ENCODE data around the gene SERPINA1.

Gene SERPINA1

DNA sequence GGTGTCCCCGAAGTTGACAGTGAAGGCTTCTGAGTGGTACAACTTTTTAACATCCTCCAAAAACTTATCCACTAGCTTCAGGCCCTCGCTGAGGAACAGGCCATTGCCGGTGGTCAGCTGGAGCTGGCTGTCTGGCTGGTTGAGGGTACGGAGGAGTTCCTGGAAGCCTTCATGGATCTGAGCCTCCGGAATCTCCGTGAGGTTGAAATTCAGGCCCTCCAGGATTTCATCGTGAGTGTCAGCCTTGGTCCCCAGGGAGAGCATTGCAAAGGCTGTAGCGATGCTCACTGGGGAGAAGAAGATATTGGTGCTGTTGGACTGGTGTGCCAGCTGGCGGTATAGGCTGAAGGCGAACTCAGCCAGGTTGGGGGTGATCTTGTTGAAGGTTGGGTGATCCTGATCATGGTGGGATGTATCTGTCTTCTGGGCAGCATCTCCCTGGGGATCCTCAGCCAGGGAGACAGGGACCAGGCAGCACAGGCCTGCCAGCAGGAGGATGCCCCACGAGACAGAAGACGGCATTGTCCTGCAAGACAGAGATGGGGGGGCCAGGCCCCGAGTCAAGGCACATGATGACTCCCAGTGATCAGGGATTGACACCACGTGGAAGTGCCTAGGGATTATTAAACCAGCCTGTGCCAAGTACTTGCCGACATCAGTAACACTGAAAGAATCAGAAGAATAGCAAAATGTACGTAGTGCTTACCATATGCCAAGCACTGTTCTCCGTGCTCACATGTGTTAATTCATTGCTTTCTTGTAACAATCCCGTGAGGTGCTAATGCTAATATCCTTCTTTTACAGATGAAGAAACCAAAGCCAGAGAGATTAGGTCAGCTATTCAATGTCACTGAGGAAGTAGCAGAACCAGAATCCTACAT lies 5.4 kb downstream of the SERPINA1 start:
- no peak for DNase-seq (ENCODE audit: low read depth in 2 of 2)

DNA sequence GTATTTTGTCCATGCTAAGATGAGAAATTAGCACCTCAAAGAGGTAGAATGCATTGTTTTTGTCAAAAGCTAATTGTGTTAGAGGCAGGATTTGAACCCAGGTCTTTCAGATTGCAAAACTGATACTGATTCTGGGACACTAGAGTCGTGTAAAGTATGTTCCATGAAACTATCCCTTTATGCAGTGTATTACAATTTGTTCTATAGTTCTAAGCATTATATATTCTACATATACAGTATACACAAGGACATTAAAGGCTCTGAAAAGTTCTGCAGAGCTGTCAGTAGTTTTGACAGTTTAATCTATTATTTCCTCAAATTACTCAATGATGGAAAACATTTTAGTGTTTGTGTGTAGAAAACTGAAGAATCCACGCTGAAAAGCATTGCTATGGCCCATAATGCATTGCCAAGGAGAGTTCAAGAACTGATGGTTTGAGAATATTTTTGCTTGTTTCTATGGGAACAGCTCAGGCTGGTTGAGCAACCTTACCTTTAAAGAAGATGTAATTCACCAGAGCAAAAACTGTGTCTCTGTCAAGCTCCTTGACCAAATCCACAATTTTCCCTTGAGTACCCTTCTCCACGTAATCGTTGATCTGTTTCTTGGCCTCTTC lies 6.2 kb downstream of the SERPINA1 start:
- DNase-seq (ENCODE audit: low read depth in 2 of 2) = no peak

DNA sequence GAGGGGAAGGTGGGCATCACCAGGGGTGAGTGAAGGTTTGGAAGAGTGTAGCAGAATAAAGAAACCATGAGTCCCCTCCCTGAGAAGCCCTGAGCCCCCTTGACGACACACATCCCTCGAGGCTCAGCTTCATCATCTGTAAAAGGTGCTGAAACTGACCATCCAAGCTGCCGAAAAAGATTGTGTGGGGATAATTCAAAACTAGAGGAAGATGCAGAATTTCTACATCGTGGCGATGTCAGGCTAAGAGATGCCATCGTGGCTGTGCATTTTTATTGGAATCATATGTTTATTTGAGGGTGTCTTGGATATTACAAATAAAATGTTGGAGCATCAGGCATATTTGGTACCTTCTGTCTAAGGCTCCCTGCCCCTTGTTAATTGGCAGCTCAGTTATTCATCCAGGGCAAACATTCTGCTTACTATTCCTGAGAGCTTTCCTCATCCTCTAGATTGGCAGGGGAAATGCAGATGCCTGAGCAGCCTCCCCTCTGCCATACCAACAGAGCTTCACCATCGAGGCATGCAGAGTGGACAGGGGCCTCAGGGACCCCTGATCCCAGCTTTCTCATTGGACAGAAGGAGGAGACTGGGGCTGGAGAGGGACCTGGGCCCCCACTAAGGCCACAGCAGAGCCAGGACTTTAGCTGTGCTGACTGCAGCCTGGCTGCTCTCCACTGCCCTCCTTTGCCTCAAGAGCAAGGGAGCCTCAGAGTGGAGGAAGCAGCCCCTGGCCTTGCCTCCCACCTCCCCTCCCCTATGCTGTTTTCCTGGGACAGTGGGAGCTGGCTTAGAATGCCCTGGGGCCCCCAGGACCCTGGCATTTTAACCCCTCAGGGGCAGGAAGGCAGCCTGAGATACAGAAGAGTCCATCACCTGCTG lies 7.0 kb downstream of the SERPINA1 start:
- DNase-seq (ENCODE audit: low read depth in 2 of 2) = no peak

DNA sequence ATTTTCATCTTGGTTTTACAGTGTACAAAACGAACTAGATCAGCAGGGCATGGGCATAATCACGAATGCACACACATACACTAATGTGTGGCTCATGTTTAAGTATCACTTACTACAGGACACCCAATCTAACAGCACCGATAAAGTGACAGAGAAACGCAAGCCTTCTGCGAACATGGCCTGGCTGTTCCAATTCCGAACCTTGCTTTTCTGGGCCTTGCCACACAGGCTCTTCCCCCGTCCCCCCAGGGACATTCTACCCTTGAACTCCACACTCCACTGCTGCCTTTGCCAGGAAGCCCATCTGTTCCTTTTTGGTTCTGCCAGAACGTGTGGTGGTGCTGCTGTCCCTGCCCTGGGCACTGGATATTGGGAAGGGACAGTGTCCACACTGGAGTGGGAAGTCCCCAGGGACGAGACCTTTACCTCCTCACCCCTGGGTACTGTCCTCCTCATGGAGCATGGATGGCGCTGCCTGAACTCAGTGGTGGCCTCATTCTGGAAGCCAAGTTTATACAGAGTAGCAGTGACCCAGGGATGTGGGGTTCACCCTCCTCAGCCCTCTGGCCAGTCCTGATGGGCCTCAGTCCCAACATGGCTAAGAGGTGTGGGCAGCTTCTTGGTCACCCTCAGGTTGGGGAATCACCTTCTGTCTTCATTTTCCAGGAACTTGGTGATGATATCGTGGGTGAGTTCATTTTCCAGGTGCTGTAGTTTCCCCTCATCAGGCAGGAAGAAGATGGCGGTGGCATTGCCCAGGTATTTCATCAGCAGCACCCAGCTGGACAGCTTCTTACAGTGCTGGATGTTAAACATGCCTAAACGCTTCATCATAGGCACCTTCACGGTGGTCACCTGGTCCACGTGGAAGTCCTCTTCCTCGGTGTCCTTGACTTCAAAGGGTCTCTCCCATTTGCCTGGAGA lies 7.9 kb downstream of the SERPINA1 start:
- no peak for DNase-seq (ENCODE audit: low read depth in 2 of 2)

DNA sequence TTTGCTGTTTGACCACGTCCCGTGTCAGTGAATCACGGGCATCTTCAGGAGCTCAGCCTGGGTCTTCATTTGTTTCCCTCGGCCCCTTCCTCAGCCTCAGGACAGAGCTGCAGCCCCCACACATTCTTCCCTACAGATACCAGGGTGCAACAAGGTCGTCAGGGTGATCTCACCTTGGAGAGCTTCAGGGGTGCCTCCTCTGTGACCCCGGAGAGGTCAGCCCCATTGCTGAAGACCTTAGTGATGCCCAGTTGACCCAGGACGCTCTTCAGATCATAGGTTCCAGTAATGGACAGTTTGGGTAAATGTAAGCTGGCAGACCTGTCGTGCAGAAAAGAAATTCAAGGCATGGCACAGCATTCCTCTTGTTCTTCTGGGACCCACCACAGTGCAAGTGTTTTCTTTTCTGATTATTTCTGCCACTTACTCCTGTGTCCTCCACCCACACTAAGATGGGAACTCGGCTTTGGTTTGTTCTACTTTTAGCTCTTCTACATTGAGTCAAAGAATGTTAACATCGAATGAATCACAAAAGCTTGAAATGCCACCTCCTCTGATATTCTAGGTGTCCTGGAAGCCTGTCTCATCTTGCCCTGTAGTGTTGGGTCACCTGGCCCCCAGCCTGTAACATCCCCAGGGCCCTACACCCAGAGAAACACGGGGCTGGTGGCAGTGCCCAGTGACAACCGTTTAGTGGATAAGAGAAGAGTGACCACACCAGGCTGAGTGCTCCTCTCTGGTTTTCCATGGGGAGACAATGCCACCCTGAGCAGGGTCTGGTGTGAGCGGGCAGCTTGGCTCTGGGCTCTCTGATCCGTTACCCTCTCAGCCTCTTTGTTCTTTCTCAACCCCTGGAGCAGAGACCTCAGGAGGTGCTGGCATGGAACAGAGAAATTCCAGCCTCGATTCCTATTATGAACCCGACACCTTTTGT lies 8.8 kb downstream of the SERPINA1 start:
- no peak for DNase-seq (ENCODE audit: low read depth in 2 of 2)

DNA sequence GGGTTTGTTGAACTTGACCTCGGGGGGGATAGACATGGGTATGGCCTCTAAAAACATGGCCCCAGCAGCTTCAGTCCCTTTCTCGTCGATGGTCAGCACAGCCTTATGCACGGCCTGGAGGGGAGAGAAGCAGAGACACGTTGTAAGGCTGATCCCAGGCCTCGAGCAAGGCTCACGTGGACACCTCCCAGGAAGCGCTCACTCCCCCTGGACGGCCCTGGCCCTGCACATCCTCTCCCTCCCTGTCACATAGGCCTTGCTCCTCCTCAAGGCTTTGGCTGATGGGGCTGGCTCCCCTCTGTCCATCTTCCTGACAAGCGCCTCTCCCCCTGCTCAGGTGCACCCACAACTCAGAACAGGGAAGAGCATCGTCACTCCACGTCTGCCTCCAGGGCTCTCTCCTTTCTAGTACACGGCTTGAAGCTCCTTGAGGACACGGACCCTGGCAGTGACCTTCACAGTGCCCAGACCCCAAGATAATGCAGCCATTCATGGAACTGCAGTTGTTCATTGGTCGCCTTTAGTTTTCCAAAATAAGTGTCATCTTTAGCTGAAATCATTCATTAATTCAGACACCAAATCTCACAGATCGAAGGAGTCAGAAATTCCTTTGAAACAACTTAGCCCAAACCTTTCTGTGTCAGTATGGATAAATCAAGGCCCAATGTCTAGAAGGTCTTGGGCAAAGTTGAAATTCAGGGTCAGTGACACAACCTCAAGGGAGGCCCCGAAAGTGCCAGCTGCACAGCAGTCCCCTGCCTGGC lies 9.7 kb downstream of the SERPINA1 start:
- no peak for DNase-seq (ENCODE audit: low read depth in 2 of 2)

DNA sequence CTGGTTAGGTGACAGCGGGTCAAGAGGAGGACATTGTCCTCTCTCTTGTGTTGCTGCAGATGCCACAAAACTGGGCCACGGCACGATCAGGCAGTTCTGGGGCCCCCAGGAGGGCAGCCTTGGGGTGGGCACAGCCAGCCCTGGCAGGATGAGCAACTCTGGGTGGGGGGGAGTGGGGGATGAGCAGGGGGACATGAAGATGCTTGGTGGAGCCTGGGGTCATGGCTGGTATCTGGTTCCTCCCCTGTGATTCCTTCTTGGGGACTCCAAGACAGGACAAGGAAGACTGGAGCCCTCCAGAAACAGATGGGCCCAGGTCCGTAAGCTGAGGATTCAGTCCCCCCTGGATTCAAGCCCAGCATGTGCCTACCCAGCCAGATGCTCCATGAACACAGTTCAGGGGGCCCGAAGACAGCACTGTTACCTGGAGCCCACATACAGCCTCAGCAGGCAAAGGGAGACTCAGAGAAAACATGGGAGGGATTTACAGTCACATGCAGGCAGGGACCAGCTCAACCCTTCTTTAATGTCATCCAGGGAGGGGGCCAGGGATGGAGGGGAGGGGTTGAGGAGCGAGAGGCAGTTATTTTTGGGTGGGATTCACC lies 10.4 kb downstream of the SERPINA1 start:
- no peak for DNase-seq (ENCODE audit: low read depth in 2 of 2)

DNA sequence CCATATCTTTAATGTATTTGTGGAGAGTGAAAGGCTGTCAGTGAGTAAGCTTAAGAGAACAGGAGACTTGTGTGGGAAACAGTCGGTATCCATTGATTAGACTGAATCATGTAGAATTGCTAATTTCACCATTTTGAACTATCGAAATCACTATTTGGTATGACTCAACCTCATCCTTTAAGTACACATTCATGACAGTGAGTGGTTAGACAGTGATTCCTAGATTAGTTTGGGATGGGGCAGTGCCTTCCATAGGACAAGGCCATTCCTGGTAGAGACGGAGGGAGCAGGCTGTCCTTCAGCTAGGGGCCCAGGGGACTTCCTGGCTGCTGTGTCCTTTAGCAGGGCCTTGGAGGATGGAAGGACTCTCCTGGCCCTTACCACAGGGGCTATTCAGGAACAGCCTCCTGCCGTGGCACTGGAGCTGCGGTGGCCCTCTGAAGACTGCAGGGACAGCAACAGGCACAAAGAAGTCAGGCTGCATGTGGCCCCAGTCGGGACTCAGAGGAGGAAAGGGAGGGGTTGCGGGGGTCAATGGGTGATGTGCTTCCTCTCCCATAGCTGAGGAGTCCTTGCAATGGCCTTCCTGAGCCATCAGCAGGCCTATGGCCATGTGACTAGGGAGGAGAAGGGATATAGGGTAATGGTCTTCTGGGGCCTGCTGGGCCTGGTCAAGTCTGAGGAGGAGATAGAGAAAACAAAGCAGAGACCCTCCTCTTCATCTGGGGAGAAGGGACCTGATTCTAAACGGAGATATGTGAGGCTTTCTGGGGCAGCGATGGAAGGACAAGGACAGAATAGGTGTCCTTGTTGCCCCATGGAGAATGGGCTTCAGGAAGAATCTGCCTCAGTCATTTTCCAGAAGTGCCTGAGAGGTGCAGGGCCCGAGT lies 11.2 kb downstream of the SERPINA1 start:
- DNase-seq (ENCODE audit: low read depth in 2 of 2) = no peak

DNA sequence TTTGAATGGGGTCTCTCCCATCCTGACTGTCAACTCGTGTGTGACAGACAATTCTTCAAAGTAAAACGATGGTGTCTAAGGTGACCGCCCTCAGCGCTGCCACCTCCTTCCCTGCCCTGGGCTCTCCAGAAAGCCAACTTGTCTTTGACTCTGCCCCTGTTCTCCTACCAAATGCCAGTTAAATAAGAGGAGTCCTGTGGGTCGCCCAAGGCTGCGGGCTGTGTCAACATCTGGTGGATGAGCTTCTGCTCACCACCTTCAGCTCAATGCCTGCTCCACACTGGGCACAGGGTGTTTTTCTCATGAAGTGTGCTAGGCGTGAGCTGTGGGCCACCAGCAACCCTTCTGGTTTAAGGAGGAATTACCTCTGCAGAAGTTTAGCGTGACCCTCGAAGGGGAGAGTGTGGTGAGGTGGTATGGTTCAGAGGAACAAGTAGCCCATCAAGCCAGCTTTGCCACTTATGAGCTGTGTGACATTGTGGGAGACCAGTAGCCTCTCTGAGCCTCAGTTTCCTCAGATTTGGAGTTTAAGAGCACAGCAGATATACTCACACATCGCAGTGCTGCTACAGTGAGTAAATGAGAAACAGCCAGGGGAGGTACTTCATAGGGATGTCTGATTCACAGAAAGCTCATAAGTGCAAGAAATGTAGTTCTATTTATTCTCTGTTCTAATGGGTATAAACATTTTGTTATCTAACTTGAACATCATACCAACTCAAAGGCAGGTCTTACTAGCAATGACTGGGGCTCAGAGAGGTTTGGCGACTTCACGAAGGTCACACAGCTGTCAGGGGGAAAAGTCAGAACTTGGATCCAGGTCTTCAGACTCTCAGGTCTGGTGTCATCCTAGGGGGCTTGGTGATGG lies 12.1 kb downstream of the SERPINA1 start:
- DNase-seq (ENCODE audit: low read depth in 2 of 2) = no peak

DNA sequence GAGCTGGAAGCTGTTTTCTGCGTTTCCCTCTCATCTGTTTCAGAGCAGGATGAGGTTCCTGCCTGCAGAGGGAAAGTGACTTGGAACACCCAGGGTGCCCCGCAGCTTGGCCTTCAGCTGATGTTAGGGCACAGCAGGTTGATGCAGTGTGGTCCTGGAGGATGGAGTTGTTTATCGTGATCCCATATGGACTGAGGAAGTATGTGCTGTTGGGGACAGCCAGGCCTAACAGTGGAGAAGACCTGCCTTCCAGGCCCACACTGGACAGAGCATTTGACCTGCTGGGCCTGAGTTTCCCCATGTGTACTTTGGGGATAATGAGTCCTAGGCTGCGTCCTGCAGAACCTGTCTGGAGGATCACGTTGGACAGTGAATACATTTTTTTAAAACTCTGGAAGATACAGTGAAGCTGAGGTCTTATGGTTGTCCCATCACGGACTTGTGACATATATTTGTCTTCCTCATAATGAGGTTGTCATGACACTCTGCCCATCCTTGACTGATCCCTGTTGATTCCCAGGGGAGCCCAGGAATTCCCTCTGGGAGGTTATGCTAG lies 12.8 kb downstream of the SERPINA1 start:
- no peak for DNase-seq (ENCODE audit: low read depth in 2 of 2)

DNA sequence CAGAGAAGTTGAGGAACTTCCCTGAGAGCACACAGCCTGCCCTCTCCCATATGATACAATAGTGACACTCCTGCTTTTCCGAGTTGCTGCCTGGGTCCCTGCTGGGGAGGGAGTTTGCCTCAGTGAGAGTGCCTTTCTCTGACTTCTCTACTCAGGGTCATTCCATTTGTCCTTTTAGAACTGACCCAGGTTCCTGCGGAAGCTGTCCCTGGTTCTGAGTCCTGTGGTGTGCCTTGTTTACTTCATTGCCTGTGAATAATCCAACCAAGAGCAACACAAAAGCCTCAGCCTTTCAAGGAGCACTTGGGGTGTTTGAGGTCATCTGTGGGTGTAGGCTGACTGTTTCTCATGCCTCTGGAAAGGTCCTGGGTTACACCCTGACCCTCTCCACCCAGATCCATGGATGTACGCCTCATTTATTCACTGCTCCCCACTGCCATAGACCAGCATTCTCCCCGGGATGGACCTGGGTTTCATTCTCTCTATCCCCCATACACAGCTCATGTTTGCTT lies 13.6 kb downstream of the SERPINA1 start:
- DNase-seq (ENCODE audit: low read depth in 2 of 2) = no peak

DNA sequence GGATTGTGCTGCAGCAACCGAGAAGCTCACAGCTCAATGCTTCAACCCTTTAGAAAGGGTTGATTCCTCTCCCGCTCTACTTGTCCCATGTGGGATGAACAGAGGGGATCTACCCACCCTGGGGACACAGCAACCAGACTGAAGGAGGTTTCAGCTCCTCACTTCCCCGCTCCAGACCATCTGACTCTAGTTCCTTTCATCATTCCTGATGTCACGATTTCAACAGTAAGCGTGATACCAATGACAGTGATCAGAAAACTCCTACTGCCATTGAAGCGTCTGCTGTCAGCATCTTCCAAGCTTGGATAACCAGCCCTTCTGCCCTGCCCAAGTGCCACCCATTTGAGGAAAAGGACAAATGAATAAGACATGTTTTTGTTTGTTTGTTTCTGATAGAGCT lies 14.3 kb downstream of the SERPINA1 start:
- no peak for DNase-seq (ENCODE audit: low read depth in 2 of 2)

DNA sequence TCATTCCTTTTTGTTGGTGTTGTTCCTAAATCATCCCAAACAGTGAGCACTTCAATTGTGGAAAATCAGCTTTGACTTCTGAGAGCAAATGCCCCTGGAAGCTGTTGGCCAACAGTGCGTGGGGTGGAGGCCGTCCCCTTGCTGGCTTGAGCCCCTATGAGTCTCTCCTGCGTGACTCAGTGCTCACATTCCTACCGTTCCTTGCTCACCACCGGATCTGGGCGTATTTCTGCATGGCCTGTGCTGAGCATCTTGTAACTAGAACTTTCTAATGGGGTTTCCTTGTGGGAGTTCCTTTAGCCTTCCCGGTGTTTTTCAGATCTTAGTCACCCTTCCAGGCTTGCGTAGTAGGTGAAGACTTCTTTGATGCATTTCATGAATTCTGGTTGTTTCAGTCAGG lies 14.7 kb downstream of the SERPINA1 start:
- no peak for DNase-seq (ENCODE audit: low read depth in 2 of 2)

DNA sequence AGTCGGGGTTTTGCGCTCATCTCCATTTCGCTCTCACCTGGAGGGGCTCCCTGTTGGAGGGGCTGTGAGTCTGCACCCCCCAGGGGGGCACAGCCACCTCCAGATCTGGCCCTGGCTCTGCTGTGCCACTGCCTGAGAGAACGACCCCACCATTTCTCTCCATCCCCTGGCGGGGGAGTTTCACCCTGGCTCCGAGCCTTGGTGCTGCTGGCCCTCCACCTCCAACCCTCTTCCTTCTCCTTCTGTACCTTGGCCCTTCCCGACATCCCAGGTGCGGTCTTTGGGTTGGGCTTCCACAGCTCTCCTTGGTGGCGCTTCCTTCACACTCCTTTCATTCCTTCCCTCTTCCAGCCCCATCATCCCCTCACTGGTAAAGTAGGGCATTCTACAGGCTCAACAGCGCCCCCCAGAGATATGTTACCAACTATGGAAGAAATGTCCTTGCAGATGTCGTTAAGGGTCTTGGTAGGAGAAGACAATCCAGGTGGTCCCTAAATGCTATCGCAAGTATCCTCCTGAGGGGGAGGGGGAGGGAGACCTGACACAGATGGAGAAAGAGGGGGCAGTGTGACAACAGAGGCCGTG lies 16.3 kb downstream of the SERPINA1 start:
- no peak for DNase-seq (ENCODE audit: low read depth in 2 of 2)

DNA sequence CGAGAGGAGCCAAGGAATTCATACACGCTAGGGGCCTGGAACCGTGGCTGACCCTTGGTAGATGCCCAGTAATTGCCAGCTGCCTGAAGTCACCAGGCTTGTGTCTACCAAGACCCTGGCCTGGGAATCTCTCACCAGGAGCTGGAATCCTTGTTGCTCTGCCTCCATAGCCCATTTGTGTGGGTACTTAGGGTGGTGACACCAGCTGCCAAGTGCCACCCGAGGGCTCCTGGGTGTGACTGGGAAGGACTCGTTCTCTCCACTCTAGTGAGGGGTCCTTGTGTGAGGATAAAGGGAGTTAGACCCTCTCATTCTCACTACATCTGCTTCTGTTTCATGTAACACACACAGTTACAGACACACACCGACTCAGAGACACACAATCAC lies 17.9 kb downstream of the SERPINA1 start:
- no peak for DNase-seq (ENCODE audit: low read depth in 2 of 2)
